COR-L47 (cell line): ENCODE results near the gene LARP4.
"Not testable (repeated sequence)": the region's sequence is repeated elsewhere in the genome, so short reads cannot be mapped to it uniquely, and the experiment has no call there.

ENCODE experiments used
- DNase-seq: peaks from one replicate; lab custom pipeline; 2025; lab: John Stamatoyannopoulos, UW

The LARP4 gene

DNA sequence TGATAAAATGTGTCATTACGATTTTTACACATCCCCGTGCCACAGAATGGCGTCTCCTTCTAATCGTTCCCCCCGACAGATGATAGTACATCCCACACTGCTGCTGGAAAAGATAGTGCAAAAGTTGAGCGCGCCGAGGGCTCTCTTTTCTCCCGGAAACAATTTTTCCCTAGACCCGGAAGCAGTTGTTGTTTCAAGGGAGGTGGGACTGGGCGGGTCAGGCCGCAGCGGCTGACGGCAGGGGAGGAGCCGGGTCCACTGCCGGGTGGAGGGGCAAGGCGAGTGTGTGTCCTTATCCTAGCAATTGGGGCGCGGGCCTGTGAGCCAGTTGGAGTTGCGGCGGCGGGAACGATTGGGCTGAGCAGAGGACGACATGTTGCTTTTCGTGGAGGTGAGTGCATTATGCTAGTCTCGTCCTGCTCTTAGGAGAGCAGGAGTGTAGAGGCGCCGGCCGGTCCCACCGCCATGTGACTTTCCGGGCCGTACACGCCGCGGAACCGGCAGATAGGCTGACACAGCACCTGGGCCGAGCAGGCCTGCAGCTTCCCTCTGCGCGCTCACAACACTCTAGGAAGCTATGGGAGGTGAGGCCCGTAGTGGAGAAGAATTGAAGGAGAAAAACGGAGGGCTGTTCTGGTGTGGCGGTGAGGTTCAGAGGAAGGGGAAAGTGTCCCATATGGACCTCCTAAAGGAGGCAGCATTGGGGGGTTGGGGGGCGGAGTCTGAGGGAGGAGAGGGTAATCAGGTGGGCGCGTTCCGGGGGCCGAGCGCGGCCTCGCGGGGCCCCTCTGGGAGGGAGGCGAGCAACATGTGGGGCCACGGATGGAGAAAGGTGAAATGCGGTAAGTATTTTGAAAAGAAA, at the start of gene LARP4:
LARP4 (plus strand) TSS at position 248 of the 862 bp plus-strand sequence; CDS start at position 374, 126 bp downstream.
- DNase-seq: peak; percentile 91

DNA sequence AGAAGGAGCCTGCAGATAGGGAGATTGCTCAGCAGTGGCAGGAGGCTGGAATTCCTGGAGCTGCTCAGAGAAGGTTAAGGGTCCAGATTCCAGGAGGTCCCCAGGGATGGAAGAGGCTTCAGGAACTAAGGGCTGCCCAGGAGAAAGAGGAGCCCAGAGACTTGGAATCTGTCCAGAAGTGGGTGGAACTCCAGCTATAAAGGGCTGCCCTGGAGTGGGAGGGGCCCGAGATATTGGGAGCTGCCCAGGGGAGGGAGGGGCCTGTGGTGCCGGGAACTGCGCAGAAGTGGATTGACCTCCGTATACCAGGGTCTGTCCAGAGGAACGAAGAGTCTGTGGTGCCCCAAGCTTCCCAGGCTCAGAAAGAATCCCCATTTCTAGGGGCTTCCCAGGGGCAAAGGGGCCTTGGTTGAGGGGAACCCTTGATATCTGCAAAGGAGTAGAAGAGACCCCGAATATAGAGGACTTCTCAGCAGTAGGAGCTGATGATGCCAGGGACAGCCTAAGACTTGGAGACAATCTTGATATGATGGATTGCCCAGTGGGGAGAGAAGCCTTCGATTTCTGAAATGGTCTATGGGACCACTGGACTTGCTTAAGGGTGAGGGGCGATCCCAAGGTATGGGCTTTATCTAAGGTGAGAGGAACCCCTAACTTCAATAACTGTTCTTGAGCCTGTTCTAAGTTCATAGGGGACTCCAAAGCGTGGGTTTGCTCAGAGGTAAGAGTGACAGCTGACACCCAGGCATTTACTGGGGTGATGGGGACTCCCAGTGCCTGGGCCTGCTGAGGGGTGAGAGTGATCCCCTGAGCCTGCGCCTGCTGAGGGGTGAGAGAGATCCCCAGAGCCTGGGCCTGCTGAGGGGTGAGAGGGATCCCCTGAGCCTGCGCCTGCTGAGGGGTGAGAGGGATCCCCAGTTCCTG, 49.3 kb upstream of the LARP4 start:
- no peak for DNase-seq

DNA sequence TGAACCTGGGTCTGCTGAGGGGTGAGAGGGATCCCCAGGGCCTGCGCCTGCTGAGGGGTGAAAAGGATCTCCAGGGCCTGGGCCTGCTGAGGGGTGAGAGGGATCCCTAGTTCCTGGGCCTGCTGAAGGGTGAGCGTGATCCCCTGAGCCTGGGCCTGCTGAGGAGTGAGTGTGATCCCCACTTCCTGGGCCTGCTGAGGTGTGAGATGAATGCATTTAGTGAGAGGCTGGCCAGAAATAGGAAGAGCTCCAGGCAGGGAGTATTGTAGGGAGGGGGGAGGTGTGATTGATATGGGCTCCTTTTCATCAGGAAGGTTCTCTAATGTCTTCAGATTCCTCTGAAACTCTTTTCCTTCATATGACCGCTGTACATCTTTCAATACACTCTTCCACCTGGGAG, 47.3 kb upstream of the LARP4 start:
- no peak for DNase-seq

DNA sequence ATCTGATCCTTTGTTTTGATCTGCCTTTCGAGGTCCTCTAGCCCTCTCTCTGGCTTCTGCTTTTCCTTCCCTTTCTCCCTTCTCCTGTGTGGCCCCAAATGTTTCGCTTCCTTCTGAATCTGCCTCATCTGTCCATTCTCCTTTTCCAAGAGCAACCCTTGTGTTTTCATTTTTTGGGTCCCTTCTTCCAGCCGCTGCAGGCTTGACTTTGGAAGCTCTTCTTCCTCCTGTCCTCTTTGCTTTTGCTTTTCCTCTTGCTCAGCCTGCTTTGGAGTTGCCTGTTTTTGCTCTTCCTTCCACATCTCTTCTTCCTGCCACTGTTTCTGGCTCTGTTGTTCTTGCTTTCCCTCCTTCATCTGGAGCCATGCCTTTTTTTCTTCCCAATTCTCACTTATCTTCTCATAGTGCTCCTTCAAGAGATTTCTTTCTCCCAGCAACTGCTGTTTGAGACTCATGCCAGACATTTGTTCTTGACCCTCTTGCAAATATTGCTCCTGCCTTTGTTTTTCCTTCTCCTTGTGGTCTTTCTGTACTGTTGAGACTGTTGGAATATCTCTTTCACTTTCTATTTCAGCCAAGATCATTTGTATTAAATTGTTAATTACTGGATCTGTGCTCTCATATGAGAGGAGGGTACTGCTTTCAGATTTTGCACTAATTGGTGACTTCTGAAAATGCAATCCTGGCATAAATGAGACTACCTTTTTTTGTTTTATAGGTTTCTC, 46.7 kb upstream of the LARP4 start:
- no peak for DNase-seq

DNA sequence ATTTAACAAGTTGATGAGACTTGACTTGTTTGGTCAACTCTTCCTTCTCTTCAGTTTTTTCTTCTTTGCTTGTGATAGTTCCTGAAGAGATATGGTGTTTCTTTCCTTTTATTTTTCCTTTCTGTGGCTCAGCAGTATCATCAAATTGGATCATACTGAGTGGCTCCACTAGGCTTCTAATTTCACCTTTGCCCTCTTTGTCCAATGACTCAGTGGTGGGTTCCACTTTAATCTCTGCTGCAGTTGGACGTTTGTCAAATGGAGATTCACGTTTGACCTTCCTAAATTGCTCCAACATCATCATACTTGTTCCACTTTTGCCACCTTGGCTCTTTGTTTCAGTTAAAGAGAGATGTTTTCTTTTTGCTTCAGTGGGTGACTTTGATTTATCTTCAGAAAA, 45.8 kb upstream of the LARP4 start:
- DNase-seq: no peak

DNA sequence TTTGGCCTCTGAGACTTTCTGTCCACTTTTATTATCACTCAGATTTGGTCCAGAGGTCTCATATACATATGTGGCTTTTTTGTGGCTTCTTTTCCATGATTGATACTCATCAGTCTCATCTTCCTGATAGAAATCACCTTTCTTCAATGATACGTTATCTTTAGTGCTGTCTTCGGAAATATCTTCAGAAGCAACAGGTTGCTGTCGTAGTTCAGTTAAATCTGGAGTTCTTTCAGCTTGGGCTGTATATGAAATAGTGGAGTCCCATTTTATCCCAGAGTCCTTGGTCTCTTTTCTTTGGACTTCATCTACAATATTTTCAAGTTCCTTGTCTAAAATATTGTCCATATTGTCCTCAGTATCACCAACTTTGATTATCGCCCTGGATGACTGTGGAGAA, 45.3 kb upstream of the LARP4 start:
- no peak for DNase-seq

DNA sequence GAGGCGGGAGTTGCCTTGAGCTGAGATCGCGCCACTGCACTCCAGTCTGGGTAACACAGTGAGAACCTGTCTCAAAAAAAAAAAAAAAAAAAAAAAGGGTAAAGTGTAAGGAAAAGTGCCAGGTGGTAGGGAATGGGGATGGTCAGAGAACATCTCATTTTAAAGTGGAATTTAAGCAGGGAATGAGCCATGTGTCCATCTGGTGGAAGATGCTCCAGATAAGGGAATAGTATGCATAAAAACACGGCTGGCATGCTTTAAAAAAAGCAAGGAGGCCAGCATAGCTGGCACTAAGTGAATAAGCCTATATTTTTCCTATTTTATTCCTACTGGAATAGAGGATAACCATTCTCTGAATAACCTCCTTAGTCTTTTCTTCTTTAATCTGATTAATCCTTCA, 38.0 kb upstream of the LARP4 start:
- no peak for DNase-seq

DNA sequence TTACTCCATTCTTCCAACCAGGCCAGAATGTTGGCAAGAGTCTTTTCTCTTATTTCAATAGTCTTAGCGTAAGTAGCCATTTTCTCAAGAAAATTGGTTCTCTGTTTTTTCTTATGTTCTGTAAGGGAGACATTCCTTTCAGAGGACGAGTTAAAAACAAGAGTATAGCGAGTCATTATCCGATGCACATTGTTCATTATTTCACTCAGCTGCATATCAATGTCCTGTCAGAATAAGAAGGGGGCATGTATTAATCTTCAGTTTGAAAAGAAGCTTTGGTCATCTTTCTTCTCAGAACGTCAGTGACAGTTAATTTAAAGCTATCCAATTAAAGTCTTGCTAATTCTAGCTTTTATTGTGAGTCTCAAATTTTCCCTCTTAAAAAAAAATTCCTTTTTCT, 37.5 kb upstream of the LARP4 start:
- DNase-seq: no peak

DNA sequence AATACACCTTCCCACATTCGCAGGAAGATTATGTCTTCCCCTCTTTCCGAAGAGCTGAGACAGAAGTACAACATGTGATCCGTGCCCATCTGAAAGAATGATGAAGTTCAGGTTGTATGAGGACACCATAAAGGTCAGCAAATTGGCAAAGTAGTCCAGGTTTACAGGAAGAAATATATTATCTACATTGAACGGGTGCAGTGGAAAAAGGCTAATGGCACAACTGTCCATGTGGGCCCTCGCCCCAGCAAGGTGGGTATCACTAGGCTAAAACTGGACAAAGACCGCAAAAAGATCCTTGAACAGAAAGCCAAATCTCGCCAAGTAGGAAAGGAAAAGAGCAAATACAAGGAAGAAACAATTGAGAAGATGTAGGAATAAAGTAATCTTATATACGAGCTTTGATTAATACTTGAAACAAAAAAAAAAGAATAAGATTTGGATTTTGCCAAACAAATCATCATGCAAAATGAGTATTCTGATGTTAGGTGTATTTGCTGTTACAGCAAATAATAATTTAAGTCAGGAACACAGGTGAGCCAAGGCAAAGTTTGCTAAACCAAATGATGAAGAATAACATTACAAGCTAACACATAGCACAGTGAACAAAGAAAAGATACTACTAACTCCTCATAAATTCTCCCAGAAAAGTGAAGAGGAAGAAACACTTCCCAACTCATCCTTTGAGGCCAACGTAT, 34.8 kb upstream of the LARP4 start:
- no peak for DNase-seq

DNA sequence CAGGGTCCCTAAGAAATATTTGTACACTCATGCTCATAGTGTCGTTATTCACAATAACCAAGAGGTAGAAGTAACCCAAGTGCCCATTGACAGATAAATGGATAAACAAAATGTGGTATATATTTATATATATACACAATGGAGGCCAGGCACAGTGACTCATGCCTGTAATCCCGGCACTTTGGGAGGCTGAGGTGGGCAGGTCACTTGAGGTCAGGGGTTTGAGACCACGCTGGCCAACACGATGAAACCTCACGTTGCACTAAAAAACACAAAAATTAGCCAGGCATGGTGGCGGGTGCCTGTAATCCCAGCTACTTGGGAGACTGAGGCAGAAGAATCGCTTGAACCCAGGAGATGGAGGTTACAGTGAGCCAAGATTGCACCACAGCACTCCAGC, 30.0 kb upstream of the LARP4 start:
- not testable (repeated sequence) for DNase-seq

DNA sequence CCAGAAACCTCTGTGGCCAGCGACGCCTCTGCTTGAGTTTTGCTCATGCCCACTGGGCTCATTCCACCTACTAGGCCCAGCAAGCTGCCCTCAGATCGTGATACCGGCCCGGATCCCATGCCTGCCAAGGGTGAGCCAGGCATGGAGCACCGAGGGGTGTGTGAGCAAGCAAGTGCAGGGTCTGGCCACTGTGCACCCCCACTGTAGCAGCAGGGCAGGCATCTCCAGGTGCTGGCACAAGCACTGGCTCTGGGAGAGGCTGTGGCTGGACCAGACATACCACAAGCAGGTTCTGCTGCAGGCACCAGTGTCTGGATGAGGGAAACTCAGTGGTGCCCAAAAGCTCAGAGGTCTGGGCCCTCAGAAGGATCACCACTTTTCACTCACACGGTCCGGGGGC, 24.9 kb upstream of the LARP4 start:
- DNase-seq: no peak

DNA sequence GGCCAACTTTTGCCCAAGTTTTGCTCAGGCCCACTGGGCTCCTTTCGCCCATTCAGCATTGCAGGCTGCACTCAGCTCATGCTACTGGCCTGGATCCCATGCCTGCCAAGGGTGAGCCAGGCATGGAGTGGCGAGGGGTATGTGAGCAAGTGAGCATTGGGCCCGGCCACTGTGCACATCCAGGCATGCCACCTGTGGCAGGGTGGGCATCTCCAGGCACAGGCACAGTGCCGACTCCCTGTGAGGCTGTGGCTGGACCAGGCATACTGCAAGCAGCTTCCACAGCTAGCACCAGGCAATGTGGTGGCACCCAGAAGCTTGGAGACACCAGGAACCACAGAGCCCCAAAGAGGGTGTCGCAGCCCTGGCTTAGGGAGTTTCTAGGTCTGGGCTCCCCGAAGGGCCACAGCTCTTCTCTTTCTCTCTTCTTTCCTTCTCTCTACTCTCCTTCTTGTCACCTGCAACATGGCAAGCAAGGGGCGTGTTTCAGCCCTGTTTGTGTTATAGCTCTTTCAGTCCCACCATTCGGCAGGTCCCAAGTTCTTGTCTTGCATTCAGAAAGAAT, 19.8 kb upstream of the LARP4 start:
- no peak for DNase-seq

DNA sequence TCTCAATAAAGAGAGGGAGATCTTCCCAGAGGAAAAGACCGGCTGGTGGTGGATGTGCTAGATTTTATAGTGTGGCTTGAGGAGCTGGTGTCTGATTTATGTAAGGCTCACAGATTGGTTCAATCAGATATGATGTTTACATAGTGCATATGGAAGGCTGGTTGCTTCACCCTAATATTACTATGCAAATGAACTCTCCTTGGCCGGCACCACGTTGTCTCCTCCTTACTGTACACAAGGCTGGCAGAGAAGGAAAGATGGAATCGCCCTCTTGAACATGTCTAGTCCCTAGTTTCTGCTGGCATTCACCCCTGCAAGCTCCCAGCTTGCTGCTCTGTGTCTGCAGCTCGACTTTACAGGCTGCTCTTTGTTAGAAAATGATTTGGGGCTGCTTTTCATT, 13.2 kb upstream of the LARP4 start:
- no peak for DNase-seq

DNA sequence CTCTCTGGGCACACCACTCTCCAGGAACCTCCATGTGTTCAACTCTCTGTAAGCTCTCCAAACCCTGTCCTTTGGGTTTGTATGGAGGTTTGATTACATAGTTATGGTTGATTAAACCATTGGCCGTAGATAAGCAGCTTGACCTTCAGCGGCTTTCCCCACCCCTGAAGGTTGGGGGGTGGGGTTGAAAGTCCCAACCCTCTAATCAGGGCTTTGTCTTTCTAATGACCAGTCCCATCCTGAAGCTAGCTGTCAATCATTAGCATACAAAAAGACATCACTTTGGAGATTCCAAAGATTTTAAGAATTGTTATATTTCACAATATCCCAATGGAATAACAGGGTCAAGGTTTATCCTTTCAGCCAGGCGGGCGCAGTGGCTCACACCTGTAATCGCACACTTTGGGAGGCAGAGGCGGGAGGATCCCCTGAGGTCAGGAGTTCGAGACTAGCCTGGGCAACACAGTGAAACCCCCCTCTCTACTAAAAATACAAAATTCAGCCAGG, 12.7 kb upstream of the LARP4 start:
- DNase-seq: no peak

DNA sequence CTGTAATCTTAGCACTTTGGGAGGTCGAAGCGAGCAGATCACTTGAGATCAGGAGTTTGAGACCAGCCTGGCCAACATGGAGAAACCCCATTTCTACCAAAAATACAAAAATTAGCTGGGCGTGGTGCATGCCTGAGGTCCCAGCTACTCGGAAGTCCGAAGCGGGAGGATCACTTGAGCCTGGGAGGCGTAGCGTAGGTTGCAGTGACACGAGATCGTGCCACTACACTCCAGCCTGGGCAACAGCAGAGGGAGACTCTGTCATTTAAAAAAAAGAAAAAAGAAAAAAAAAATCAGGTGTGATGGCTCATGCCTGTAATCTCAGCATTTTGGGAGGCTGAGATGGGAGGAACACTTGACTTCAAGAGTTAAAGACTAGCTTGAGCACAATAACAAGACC, 11.9 kb upstream of the LARP4 start:
- DNase-seq: not testable (repeated sequence)

DNA sequence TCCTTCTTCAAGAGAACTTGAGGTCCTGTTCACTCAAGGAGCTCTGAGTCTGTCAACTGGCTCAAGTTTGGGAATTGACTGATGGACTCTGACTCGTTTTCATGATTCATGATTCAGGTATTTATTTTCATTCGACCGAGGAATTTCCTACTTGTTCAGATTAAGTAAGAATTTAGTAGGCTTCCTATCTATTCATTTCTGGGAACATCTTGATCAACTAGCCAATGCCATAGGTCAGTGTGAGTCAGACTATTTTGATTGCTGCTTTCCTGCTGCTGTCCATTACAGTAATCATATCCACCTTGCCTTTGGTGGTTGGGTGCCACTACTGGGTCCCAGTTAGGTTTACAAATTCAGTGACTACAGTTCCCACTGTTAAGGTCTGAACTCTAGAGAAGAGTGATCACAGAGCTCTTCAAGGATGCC, 10.4 kb upstream of the LARP4 start:
- DNase-seq: no peak

DNA sequence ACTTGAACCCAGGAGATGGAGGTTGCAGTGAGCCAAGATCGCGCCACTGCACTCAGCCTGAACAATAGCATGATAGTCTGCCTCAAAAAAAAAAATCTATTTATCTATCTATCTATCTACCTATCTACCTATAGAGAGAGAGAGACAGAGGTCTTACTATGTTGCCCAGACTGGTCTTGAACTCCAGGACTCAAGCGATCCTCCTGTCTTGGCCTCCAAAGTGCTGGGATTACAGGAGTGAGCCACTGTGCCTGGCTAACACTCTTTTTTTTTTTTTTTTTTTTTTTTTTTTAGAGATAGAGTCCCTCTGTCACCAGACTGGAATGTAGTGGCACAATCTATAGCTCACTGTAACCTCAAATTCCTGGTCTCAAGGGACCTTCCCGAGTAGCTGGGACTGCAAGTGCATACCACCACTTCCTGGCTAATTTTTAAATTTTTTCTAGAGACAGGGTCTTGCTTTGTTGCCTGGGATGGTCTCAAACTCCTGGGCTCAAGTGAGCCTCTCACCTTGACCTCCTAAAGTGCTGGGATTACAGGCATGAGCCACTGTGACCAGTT, 6.1 kb upstream of the LARP4 start:
- no peak for DNase-seq

DNA sequence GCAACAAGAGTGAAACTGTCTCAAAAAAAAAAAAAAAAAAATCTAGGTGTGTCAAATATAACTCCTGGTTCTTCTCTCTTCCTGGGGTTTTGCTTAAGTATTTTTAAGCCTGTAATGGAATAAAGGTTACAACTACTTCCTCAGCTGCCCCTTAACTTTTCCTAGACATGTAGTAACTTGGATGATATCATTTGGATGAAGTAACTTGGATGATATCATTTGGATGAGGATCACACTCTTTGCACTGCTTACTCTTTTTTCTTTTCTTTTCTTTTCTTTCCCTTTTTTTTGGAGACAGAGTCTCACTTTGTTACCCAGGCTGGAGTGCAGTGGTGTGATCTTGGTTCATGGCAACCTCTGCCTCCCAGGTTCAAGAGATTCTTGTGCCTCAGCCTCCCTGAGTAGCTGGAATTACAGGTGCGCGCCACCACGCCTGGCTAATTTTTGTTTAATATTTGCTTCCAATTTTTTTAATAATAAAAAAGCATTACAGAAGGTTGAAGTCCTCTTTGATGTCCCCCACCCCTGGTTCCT, 3.5 kb upstream of the LARP4 start:
- DNase-seq: no peak

DNA sequence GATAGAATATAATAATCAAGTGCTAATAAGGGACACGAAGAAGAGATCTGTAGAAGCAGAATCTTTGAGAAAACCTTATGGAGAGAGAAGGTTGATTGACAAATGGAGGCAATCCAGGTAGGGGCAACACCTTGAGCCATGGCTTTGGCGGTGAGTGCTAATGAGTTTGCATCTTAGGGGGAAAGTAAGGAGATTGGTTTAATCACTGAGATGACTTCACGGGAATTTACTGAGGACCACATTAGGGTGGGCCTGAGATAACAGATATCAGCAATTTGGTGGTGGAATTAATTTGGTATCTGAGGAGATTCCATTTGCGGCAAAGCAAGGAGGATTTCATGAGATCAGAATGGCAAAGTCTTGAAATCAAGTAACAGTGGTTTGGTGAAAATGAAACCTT, 1.8 kb upstream of the LARP4 start:
- DNase-seq: no peak

DNA sequence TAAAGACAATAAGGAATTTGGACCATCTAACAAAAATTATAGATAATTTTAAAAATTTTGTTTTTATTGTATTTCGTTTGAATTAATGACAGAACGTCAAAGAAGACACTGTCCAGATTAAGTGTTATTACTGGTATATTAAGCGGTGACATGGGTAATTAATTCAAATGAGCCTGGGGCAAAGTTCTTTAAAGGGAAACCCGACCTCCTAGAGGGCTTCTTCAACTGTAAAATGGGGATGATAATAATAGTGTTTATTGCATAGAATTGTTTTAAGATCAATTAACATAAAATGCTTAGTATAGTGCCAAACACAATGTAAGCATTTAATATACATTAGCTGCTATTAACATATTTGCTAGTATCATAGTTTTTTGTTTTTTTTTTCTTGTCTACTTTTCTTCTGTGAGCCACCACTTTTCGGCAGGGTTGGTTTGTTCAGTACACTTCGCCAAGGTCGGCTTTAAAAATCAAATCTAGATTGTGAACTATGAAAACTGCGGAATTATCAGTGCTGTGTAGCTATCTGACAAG, 514 bp upstream of the LARP4 start:
- no peak for DNase-seq
